ENCODE results near the gene PGAP1.

The PGAP1 gene

DNA sequence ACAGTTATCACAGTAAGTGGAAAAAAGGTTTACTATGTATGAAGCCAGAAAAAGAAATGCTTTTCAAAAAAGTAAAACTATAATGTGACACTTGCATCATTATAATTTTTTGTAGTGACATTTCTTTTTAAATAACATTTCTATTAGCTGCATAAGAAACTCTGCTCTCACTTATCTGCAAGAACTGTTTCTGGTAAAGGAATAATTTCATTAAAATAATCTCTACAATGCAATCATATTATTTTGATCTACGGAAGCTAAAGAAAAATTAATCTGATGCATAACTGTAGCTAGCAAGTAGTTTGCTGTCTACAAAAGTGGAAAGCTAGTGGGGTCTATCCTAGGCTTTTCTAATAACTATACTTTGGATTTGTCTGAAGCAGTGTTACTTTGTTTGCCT is 50.1 kb downstream of the PGAP1 start:
- no peak for DNase-seq

DNA sequence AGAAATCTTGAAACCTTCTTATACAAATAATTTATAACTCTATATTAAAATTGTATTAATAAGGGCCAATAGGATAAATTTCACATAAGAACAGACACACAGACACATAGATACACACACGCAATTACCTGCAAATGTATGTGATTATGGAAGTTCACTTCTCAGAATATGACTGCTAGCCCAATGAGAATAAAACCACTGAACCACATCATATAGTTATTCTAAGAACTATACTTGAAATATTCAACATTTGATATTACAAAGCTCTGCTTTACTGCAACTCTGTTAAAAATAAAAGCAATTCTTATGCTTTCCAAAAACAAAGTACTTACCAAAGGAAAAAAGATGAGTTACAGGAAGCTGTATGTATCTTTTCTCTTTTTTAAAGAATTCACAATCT is 51.1 kb downstream of the PGAP1 start:
- DNase-seq = no peak

DNA sequence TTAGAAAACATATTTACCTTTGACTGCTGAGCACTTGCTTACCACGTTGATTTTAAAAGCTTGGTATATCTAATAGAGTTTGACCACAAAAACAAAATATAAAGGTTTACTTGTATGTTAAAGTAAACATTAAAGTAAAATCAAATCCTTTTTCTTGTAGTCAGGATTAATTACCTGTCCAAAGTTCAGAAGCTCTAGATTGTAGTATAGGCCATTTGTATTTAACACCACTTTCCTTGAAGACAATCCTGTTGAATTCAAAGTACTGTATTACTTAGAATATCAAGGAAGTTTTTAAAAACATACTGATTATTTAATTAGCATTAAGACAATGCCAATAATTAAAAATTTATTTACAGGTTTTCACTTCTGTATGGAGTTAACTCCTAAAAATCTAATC is 53.0 kb downstream of the PGAP1 start:
- DNase-seq = no peak

DNA sequence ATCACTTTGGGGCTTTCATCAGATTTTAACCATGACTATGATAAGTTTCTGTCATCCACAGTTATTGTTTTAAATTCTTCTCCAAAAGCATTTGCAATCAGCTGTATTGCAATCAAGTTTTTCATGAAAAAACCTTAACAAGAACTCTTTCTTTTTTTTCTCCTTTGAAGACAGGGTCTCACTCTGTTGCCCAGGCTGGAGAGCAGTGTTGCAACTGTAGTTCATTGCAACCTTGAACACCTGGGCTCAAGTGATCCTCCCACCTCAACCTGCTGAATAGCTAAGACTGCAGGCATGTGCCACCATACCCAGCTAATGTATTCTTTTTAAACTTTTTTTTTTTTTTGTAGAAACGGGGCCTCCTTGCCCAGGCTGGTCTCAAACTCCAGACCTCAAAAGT is 71.9 kb downstream of the PGAP1 start:
- DNase-seq = no peak

DNA sequence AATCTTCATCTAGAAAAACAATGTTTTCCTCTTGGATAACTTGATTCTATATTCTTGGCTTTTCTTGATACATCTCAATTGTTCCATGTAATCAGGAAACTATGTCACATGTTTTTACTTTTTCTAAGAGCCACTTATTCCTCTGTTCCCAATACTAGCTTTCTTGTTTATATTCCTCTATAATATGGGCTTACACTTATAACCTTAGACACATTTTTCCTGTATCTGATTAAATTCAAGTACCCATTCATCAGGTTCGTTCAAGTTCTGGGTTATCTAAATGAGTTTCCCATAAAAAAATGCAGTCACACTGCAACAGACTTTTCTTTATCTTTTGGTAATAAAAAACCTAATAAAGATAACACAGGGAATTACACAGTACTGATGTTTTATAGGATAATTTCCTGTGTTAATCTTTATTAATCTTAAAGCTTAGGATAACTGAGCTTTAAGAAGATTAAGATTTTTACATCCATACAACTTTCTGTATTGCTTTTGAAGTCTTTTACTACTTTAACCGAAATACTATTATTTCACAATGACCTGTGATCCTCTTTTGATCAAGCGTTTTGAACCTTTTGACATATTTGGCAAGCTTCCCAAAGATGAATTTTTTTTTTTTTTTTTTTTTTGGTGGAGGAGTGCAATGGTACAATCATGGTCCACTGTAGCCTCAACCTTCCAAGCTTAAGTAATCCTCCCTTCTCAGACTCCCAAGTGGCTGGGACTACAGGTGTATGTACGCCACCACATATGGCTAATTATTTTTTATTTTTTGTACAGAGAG is 73.0 kb downstream of the PGAP1 start:
- no peak for DNase-seq

DNA sequence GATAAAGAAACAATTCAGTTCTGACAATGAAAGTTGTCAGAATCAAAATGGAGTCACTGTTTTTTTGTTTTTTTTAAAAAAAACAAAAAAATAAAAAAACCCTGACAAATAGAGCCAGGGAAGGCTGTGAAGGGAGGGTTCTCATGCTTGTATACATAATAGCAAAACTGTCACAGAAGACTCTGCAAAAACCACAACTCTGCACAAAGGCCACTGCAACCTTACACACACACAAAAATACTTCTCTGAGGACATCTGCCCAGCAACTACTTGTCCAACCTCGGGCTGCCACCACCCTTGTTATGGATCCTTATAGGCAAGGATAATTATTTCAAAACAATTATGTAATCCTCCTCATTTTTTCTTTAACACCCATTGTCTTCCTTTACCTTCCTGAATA is 75.4 kb downstream of the PGAP1 start:
- DNase-seq = no peak

DNA sequence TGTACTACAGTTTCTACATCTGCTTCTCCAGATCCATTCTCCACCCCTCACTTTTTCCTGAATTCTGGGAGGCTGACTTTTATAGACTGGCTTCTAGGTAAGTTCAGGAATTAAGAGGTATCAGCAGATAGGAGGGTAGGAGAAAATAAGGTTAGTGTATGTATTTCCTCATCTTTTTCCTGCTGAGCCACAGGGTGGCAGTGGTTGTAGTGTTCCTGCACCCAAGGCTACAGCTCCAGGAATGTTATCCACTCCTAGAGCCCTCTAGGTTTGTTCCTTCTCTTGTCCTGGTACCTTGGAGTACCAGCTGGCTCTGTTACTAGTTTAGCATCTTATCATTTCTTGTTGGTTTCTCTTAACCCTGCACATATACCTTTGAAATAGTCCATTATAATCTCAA is 76.6 kb downstream of the PGAP1 start:
- DNase-seq = no peak

DNA sequence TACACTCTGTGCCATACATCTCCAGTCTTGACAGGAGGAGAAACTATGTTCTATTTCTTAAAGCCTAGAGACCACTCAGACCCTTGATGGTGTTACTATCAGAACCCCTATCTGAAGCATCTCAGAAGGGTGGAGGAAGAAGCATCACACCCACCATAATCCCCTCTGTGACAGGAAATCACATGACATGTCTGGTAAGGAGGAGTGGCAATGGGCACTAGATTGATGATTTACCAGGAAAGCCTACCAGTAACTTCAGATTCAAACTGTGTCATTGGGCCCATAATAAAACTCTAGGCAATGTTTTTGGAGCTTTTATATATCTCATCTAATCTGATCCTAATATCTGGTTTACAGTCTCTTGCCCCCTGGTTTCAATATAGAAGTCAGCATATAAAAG is 80.2 kb downstream of the PGAP1 start:
- no peak for DNase-seq

DNA sequence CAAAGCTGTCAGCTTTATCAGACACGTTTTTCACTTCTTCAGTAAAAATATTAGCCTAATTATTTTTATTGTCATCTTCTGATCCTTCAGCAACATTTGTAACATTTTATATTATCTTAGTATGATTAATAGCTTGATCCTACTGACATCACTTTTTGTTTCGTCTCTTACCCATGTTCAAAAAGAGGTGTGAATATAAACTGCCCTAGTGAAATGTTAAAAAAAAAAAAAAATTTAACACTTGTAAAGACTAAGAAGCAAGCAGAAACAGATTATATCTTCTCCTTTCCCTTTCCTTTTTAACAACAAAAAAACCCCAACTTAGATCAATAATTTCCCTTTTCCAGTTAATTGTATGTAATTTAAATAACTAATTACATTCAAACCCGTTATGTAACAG is 81.1 kb downstream of the PGAP1 start:
- DNase-seq = no peak

DNA sequence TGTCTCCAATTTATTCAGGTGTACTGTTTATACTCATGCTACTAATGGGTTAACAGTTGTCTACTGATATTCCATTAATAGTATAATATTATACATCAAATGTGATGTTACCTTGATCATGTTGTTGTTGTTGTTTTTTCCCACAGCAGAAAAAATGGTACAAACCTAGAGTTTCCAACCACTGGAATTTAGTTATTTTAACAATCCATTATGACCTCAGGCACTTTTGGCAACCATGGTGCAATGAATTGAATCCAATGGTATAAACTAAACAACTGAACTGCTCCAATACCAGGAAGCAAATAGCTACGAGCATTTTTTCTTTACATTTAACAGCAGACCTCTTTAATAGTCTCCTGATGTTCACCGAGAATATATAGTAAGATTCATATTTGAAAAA is 86.3 kb downstream of the PGAP1 start:
- no peak for DNase-seq

DNA sequence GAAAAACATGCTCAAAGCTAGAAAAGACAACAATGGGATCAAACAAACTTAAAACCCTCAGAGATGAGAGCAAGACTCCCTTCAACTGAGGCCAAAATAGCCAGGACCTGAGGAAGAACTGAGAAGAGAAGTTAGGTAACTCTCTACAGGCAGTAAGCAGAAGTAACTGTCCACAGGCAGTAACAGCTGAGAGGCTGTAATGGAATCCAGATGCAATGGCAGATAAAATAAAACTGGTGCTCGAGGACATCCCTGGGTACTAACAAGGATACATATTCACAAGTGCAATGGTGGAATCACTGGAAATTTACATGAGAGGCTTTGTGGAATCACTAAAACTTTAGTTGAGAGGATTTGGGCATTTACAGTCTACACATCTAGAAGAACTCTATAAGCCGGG is 86.9 kb downstream of the PGAP1 start:
- DNase-seq = no peak

DNA sequence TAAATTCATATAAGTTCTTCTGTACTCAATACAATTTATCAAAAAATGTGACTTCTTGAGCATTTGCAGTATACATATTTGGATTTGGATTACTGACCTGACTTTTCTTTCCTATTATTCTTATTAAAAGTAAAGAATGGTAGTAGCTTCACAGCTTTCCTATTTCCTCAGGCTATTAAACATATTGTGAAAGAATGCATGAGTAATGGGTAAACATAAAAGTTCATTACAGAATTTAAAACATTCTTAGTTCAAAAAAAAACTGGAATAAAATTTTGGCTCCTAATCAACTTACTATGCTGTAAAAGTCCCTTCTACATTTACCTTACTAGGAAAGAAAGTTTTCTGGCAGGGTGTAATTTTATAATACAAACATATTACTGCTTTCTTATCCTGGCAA is 90.1 kb downstream of the PGAP1 start:
- DNase-seq = no peak

DNA sequence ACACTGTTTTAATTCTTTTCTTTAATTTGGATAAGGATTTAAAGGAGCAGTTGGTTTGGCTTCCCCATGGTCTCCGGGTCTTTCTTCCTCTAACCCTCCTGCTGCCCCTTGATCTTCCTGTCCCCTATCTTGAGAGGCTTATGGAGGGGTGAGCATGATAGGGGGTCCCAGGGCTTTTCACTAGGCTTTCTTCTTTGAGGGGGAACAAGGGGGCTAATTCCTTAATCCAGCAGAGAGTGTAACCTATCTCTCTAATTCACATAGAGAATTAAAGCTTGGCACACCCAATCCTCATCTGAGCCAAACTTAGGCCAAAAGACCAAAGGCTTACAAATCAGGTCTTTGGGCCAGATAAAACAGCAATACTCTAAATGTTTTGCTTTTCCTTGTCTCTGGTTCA is 95.8 kb downstream of the PGAP1 start:
- DNase-seq = no peak

DNA sequence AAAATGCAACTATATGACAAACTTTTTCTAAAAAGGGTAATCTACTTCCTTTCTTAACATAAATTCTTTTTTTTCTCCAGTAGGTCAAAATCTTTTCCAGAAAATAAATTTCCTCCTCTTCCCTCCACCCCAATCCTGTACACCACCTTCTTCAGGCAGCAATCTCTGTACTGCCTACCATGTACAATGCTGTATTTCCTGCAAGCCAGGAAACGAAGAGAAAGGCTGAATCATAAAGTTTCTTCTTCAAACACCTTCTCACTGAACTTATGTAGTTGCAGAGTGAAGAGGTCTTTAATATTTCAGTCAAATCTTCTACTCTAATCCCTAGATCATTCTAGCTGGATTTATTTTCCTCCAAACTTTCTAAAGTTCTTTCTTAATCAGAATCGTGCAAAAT is 99.2 kb downstream of the PGAP1 start:
- no peak for DNase-seq

DNA sequence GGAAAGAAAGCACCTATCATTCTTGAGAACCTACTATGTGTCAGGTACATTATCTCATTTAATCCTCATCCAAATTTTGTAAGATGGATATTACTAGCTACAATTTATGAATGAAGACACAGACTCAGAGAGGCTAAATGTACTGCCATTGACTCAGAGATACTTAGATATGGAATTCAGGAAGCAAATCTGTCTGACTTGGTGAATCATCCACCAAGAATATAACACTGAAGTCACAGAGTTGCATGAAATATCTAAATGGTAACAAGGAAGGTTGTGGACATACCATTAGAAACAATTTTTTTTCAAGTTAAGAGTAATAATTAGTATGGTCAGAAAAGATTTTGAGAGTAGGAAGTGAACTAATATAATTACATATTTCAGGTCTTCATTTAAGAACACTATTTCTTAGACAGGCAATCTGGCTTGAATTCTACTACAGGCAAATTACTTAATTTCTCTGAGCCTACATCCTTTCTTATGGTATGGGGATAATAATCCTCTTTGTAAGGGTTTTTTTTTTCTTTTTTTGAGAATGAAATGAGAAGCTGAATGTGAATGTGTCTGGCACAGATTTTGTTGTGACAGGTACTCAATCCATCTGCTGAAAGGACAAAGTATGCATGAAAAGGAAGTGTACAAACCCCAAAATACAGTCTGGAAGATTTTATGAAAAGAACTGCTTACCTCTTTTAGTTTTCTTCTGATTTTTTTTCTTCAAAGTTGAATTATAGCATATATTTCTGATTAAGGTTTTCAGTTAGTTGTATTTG is 102.6 kb downstream of the PGAP1 start:
- peak in 1 of 2 donors; percentile 30 for DNase-seq

DNA sequence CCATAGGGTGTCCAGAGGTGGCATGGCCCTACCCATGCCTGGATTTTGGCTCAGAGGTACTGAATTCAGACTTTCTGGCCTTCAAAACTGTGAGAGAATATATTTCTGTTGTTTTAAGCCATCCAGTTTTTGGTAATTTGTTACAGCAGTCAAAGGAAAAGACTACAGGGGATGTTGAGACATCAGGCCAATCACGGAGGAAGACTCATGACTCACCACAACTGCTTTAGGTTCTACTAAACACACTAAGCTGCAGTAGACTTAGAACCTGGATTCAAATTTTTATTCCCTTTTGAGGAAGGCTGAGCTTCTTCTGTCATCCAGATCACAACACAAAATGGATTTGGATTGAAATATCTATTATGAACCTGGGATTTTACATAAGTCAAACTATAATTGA is 105.3 kb downstream of the PGAP1 start:
- no peak for DNase-seq

DNA sequence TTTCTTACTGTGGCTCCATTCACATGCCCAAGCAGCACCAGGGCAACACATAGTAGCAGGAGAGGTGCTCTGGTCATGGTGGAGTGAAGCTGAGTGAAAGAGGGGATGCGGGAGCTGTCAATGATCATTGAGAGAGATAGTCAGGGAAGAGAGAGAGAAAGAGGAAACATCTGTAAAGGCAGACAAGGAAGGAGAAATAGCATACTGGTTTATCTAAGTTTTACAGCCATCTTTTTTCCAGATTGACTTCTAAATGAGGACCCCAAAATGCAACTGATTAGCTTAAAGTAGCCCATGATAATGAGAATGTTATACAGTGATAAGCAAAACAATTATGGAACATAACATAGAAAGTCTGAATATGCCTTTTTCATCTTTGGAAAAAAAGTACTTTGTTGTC is 117.2 kb downstream of the PGAP1 start, which contains the start of gene C2orf66:
C2orf66 (minus strand) TSS at position 96 of the 400 bp plus-strand sequence; CDS start at position 77, 19 bp downstream.
- peak in 1 of 2 donors; percentile 52 for DNase-seq

DNA sequence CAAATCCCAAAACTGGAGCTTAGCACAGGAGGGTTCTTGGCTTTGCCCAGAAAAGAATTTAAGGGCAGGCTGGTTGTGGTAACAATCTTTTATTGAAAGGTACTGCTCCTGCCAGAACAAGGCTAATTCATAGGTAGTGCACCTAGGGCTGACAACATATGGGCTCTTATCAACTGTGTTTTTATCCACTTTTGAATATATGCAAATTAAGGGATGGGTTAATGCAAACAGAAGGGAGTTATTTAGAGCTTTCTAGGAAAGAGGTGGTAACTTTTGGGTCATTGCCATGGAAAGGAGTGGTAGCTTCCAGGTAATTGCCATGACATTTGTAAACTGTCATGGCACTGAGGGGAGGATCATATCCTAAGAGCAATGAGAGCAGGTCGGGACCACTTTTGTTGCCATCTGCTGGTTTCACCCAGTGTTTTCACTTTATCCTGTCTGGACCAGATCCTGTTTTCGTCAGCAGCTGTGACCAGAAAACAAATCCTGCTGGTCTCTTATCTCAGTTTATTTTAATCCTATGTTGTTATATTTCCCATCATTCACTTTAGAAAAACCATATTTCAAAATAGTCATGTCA is 118.3 kb downstream of the PGAP1 start:
- no peak for DNase-seq

DNA sequence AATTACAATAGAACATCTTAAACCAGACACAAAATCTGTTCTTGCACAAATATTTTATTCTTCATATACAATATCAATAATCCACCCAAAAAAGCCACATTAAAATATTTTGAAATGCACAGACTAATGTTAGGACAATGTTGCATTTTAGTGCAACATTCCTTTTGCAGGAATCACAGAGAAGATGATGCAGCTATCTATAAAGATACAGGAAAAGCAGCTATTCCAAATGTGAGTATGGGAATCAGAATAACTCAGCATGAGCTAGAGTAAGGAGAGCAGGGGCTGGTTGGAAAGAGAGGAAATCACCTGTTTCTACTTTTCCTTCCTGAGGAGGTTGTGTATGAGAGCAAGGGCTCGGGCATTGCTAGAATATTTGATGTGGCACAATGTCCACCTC is 122.1 kb downstream of the PGAP1 start:
- no peak for DNase-seq

DNA sequence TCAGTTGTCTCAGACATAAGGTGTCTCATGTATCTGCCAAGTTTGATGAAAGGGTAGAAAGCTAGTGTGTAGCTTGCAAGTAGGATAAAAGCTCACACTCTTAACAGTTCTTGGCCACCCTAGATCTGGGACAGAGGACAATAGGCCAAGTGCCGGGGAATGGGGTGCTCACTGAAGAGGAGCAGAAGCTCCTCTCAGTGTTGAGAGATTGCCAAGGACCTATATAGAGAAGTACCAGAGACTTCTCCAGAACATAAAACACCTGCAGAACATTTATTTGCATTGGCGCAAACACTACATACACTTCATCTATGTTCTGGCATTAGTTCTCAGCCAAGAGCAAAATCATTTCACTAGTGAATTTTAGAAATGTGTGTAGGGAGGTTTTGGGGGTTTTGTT is 124.1 kb downstream of the PGAP1 start:
- DNase-seq = no peak

DNA sequence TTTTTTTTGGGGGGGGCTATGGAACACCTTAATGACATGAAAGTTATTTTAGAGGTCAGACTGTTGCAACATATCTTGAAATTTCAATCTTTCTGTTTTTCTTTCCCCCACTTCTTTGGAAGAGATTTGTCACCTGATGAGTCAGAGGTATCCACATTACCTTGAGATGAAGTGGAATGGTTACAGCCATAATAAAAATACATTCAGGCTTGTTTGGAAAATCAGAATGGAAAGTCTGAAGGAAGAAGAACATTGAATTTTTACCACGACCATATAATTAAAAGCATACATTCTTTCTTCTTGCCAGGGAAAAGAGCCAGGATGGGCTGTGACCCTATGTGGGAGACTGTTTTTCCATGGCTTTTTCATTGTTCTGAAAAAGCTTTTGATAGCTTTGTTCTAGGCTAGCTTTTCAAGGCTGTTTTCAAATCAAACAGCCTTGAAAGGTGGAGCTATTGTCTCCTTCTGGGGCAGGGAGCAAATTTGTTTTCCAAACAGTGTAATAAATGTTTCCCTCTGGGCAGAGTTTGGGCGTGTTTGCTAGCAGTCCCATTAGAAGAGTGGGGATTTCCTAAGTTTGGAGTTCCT is 124.7 kb downstream of the PGAP1 start:
- DNase-seq = no peak

DNA sequence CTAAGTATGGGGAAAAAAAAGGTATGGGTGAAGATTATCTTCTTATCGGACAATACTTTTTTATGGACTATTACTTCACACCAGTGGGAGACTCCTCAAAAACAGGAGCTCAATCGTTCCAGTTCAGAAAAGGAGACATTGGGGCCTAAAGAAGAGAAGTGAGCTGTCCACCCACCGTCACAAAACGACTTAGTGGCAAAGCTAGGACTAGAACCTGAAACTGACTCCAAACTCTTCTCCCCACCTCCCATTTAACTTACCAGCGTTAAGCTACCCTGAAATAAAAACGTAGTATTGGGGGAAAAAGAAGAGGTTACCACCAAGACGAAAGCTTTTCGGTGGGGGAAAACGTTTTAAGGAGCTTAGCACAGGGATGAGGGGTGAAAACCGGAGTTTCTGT is 127.5 kb downstream of the PGAP1 start:
- DNase-seq = no peak

DNA sequence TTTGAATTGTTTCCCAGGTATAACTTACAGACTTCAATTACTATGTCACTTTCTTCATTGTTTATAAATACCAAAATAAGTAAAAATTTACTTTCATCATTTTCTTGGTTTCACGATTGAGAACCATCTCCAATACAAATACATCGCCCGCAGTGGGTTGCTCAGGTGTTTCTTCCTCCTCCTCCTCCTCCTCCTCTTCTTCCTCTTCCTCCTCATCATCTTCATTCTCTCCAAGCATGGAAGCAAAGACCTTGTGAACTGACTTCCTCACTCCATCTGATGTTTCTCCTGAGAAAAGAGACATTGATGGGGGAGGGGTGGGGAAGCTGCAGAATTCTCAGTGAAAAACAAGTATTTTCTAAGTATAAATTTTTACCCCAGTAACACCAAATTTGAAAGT is 133.6 kb downstream of the PGAP1 start:
- no peak for DNase-seq
